Measurements from ENCODE around the gene STAG1. TPM values are rescaled to one million over a fixed set of nuclear protein-coding genes. Genes with fewer than 3 reads are reported as not detected.

STAG1 gene
- total and polyA plus RNA-seq, 12 donors, result 7.5 to 39.8 (median 24.6) TPM

DNA sequence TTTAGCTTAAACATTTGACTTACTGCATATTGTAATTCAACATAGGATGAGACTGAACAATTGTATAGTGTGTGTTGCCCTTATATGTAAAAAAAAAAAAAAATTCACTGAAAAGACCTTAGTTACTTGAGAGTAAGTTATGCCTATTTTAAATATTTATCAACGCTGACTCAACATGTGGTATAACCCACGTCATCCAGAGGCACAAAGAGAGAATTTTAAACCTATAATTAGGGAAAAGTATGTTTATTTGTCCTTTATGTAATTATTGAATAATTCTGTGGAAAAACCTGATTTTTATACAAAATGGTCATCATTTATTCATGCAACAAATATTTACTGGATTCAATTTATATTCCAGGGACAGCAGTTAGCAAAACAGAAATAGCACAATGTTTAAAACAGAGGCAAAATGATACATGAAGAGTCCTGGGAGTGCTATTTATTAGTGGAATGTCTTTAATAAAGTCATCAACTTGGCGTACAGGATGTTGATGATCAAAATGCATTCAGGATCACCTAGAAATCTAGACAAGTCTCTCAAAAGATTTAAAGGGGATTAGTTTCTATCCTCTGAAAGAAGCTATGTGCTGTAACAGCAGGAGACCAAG is 278.4 kb downstream of the STAG1 start:
- no peak overlapping the region for H3K4me3 ChIP-seq
- intact Hi-C loops (cut with DNase I), result no loop called here
- H3K4me1 ChIP-seq (replicated peaks in 1 of 2), result no peaks in the 10 kb centered on the region
- WGBS, 4 donors, result 94 to 98% (median 96%) methylated on average over 3 of the region's 3 CpGs
- no peak for DNase-seq
- no peaks in the 10 kb centered on the region for H3K9me3 ChIP-seq (replicated peaks in 1 of 3)
- TF ChIP-seq, protein P1, sequence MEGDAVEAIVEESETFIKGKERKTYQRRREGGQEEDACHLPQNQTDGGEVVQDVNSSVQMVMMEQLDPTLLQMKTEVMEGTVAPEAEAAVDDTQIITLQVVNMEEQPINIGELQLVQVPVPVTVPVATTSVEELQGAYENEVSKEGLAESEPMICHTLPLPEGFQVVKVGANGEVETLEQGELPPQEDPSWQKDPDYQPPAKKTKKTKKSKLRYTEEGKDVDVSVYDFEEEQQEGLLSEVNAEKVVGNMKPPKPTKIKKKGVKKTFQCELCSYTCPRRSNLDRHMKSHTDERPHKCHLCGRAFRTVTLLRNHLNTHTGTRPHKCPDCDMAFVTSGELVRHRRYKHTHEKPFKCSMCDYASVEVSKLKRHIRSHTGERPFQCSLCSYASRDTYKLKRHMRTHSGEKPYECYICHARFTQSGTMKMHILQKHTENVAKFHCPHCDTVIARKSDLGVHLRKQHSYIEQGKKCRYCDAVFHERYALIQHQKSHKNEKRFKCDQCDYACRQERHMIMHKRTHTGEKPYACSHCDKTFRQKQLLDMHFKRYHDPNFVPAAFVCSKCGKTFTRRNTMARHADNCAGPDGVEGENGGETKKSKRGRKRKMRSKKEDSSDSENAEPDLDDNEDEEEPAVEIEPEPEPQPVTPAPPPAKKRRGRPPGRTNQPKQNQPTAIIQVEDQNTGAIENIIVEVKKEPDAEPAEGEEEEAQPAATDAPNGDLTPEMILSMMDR (IDR thresholded peaks at IDR 0.05), result no peak
- TF ChIP-seq POLR2A (IDR thresholded peaks at IDR 0.05), result no peak
- no peaks in the 10 kb centered on the region for H3K27me3 ChIP-seq
- peaks cover 0 to 8% of the 10 kb centered on the region in 2 donors for H3K36me3 ChIP-seq (replicated peaks in 1 of 2)
- no peak overlapping the region for H3K27ac ChIP-seq

DNA sequence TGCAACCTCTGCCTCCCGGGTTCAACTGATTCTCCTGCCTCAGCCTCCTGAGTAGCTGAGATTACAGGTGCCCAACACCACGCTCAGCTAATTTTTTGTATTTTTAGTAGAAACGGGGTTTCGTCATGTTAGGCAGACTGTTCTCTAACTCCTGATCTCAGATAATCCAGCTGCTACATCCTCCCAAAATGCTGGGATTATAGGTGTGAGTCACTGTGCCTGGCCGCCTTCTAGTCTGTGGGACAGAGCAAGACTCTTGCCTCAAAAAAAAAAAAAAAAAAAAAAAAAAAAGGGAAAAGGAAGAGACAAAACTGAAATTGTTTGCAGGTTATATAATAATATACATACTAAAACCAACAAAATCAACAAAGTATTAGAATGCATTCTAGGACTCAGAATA is 286.9 kb downstream of the STAG1 start:
- Histone ChIP-seq H3K4me1 (replicated peaks in 1 of 2) (peaks cover 0 to 3% of the 10 kb centered on the region in 2 donors), H3K4me3 (no peak overlapping the region), H3K9me3 (replicated peaks in 1 of 3) (no peaks in the 10 kb centered on the region), H3K27ac (no peak overlapping the region), H3K36me3 (replicated peaks in 1 of 2) (no peaks in the 10 kb centered on the region), H3K27me3 (no peaks in the 10 kb centered on the region)
- no peak for TF ChIP-seq POLR2A (IDR thresholded peaks at IDR 0.05)
- TF ChIP-seq, protein P1 (IDR thresholded peaks at IDR 0.05), result no peak
- no peak for DNase-seq
- 94 to 99% (median 97%) methylated on average over 5 of the region's 5 CpGs for WGBS, 4 donors
- intact Hi-C loops (cut with DNase I), result no loop called here

DNA sequence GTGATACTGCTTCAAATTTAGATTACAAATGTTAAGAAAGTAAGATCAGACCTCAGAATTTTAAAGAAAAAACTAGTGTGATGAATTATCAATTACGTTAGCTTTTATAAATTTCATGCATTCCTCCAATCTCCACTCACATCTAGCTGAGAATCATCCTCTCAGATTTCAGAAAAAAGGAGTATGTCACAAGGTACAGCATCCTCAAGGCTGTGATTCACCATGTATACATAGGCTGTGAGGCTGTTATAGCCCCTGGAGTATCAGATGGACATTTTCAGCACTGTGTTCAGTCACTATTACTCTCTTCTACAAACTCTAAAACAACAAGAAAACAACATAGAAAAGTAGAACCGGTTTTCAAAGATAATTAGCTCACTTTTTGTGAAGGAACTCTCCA is 287.7 kb downstream of the STAG1 start:
- no peak for DNase-seq
- WGBS, 4 donors, result 82 to 93% (median 88%) methylated on average over 2 of the region's 2 CpGs
- H3K36me3 ChIP-seq (replicated peaks in 1 of 2), result no peaks in the 10 kb centered on the region

DNA sequence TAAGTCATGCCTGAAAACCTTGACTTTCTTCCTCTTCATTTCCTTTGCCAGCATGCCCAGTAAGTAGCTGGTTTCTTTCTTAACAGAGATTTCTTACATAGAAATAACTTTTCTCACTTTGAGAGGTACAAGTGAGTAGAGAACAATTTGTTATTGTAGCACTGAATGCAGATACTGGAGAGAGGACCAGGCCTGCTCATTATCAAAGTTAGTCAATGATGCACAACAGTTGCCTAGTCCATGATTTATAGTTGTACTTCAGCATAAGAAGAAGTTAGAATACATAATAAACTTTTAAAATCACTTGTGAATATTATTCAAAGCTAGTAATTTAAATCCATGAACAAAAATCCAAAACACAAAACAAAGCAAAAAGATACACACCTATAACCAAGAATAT is 289.0 kb downstream of the STAG1 start:
- intact Hi-C loops (cut with DNase I), result no loop called here
- Histone ChIP-seq H3K4me3 (no peak overlapping the region), H3K27ac (no peak overlapping the region), H3K4me1 (replicated peaks in 1 of 2) (peaks cover 0 to 3% of the 10 kb centered on the region in 2 donors), H3K36me3 (replicated peaks in 1 of 2) (no peaks in the 10 kb centered on the region), H3K9me3 (replicated peaks in 1 of 3) (no peaks in the 10 kb centered on the region), H3K27me3 (no peaks in the 10 kb centered on the region)
- no peak for TF ChIP-seq POLR2A (IDR thresholded peaks at IDR 0.05)
- TF ChIP-seq, protein P1 (IDR thresholded peaks at IDR 0.05), result no peak
- DNase-seq, result no peak

More for the DNA sequence above, 287.7 kb downstream of the STAG1 start:
- no peak overlapping the region for H3K4me3 ChIP-seq
- H3K9me3 ChIP-seq (replicated peaks in 1 of 3), result no peaks in the 10 kb centered on the region
- TF ChIP-seq, protein P1 (IDR thresholded peaks at IDR 0.05), result no peak
- no peak for TF ChIP-seq POLR2A (IDR thresholded peaks at IDR 0.05)
- H3K27ac ChIP-seq, result no peak overlapping the region
- intact Hi-C loops (cut with DNase I), result no loop called here
- no peaks in the 10 kb centered on the region for H3K27me3 ChIP-seq
- H3K4me1 ChIP-seq (replicated peaks in 1 of 2), result peaks cover 0 to 3% of the 10 kb centered on the region in 2 donors
